Measurements from ENCODE around the gene COL4A4. TPM values are rescaled to one million over a fixed set of nuclear protein-coding genes. Genes with fewer than 3 reads are reported as not detected.

The COL4A4 gene
- total RNA-seq, 3 donors from 2014 or later (not counting 1 experiment from before 2014, with no cell fraction given) = 0.31 to 2.3 (median 0.88) TPM

GRCh38 chr2:227194219-227194618 is 30.2 kb upstream of the COL4A4 start:
- Mint-ChIP-seq H3K4me1 (no peaks in the 10 kb centered on the region), H3K27ac (no peak overlapping the region), H3K27me3 (ENCODE audit: low read depth in 2 of 2) (peaks cover 5 to 13% of the 10 kb centered on the region in 2 donors), H3K4me3 (no peak overlapping the region), H3K36me3 (no peaks in the 10 kb centered on the region), H3K9me3 (no peaks in the 10 kb centered on the region)
- H3K27me3 ChIP-seq (ENCODE audit: control insufficient read depth, insufficient read depth, low read length) = no peaks in the 10 kb centered on the region
- H3K36me3 ChIP-seq (ENCODE audit: control insufficient read depth, insufficient read depth, low read length) = no peaks in the 10 kb centered on the region
- TF ChIP-seq CTCF (IDR thresholded peaks at IDR 0.05) = no peak
- no peaks in the 10 kb centered on the region for H3K4me1 ChIP-seq (ENCODE audit: control insufficient read depth, insufficient read depth, low read length)
- no peak overlapping the region for H3K27ac ChIP-seq (ENCODE audit: low read length)
- H3K9me3 ChIP-seq (ENCODE audit: control insufficient read depth, insufficient read depth, low read length) = no peaks in the 10 kb centered on the region
- no peak for ATAC-seq
- 86% methylated on average over 1 of the region's 2 CpGs for WGBS (ENCODE audit: insufficient coverage)
- intact Hi-C loops (cut with micrococcal nuclease) = no loop called here
- no peak for DNase-seq
- H3K4me3 ChIP-seq (ENCODE audit: low read length) = no peak overlapping the region

DNA sequence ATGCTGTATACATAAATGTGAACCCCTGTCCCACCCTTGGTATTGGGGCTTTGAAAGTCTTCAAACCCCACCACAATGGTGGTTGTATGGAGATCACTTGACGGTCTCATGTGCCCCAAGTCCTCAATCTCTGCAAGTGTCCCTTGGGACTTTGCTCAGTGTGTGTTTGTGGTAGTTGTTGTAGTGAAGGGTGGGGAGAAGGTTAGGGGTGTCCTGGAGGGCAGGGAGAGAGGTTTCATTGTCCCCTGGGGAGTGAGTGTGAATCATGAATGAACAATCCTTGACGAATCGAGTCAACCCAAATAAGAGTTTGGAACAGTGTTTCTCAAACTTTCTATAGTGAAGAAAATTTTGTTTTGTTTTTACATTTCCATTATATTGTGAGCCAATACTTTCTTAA is 28.5 kb upstream of the COL4A4 start:
- H3K36me3 ChIP-seq (ENCODE audit: control insufficient read depth, insufficient read depth, low read length) = no peaks in the 10 kb centered on the region
- no peak for TF ChIP-seq CTCF (IDR thresholded peaks at IDR 0.05)
- H3K9me3 ChIP-seq (ENCODE audit: control insufficient read depth, insufficient read depth, low read length) = no peaks in the 10 kb centered on the region
- intact Hi-C loops (cut with micrococcal nuclease) = no loop called here
- WGBS (ENCODE audit: insufficient coverage) = 96% methylated on average over 3 of the region's 3 CpGs
- no peak overlapping the region for H3K4me3 ChIP-seq (ENCODE audit: low read length)
- H3K27me3 Mint-ChIP-seq (ENCODE audit: low read depth in 2 of 2) = peaks cover 11 to 21% of the 10 kb centered on the region in 2 donors
- no peak overlapping the region for H3K4me3 Mint-ChIP-seq
- H3K27ac Mint-ChIP-seq = no peak overlapping the region
- no peak overlapping the region for H3K27ac ChIP-seq (ENCODE audit: low read length)
- H3K4me1 Mint-ChIP-seq = no peaks in the 10 kb centered on the region
- no peaks in the 10 kb centered on the region for H3K9me3 Mint-ChIP-seq
- ATAC-seq (no peak), DNase-seq (no peak)
- H3K27me3 ChIP-seq (ENCODE audit: control insufficient read depth, insufficient read depth, low read length) = no peaks in the 10 kb centered on the region
- H3K36me3 Mint-ChIP-seq = no peaks in the 10 kb centered on the region
- no peaks in the 10 kb centered on the region for H3K4me1 ChIP-seq (ENCODE audit: control insufficient read depth, insufficient read depth, low read length)

GRCh38 chr2:227191367-227191766 is 27.4 kb upstream of the COL4A4 start:
- Mint-ChIP-seq H3K4me3 (no peak overlapping the region), H3K36me3 (no peaks in the 10 kb centered on the region), H3K27ac (no peak overlapping the region), H3K4me1 (no peaks in the 10 kb centered on the region), H3K9me3 (no peaks in the 10 kb centered on the region), H3K27me3 (ENCODE audit: low read depth in 2 of 2) (peaks cover 15 to 23% of the 10 kb centered on the region in 2 donors)
- Histone ChIP-seq H3K27ac (ENCODE audit: low read length) (no peak overlapping the region), H3K4me3 (ENCODE audit: low read length) (no peak overlapping the region), H3K36me3 (ENCODE audit: control insufficient read depth, insufficient read depth, low read length) (no peaks in the 10 kb centered on the region), H3K4me1 (ENCODE audit: control insufficient read depth, insufficient read depth, low read length) (no peaks in the 10 kb centered on the region), H3K9me3 (ENCODE audit: control insufficient read depth, insufficient read depth, low read length) (no peaks in the 10 kb centered on the region), H3K27me3 (ENCODE audit: control insufficient read depth, insufficient read depth, low read length) (no peaks in the 10 kb centered on the region)
- intact Hi-C loops (cut with micrococcal nuclease) = no loop called here
- ATAC-seq = no peak
- no peak for TF ChIP-seq CTCF (IDR thresholded peaks at IDR 0.05)
- 75% methylated on average over 3 of the region's 3 CpGs for WGBS (ENCODE audit: insufficient coverage)
- DNase-seq = no peak

- DNase-seq (no peak), ATAC-seq (no peak)
- H3K9me3 Mint-ChIP-seq = no peaks in the 10 kb centered on the region
- 53% methylated on average over 5 of the region's 6 CpGs for WGBS (ENCODE audit: insufficient coverage)
- H3K36me3 ChIP-seq (ENCODE audit: control insufficient read depth, insufficient read depth, low read length) = no peaks in the 10 kb centered on the region
- H3K4me1 Mint-ChIP-seq = no peaks in the 10 kb centered on the region
- no peaks in the 10 kb centered on the region for H3K36me3 Mint-ChIP-seq
- H3K9me3 ChIP-seq (ENCODE audit: control insufficient read depth, insufficient read depth, low read length) = no peaks in the 10 kb centered on the region
- TF ChIP-seq CTCF (IDR thresholded peaks at IDR 0.05) = no peak
- intact Hi-C loops (cut with micrococcal nuclease) = no loop called here
- H3K27me3 Mint-ChIP-seq (ENCODE audit: low read depth in 2 of 2) = peaks cover 20 to 33% of the 10 kb centered on the region in 2 donors
- no peaks in the 10 kb centered on the region for H3K27me3 ChIP-seq (ENCODE audit: control insufficient read depth, insufficient read depth, low read length)
- H3K4me1 ChIP-seq (ENCODE audit: control insufficient read depth, insufficient read depth, low read length) = no peaks in the 10 kb centered on the region
- H3K4me3 ChIP-seq (ENCODE audit: low read length) = no peak overlapping the region
- H3K27ac ChIP-seq (ENCODE audit: low read length) = no peak overlapping the region
- H3K4me3 Mint-ChIP-seq = no peak overlapping the region
- no peak overlapping the region for H3K27ac Mint-ChIP-seq
Measured at GRCh38 chr2:227188292-227188691, 24.3 kb upstream of the COL4A4 start.
